Heart left ventricle (tissue), 16 donors: ENCODE data around the gene GLG1. TPM values are rescaled to one million over a fixed set of nuclear protein-coding genes. Genes with fewer than 3 reads are reported as not detected.

ENCODE experiments used
- ATAC-seq, 4 donors: fragments of 200-7000 bp; cut with Tn5 transposase; one replicate each; pipeline ENCODE4 v1.9.1; 2020 to 2022; ENCODE audit warnings: moderate library complexity in 4 of 4, mild to moderate bottlenecking in 3 of 4, moderate number of reproducible peaks in 1 of 4
- DNase-seq, 5 donors: peaks; one replicate each; pipeline ENCODE4 v3.0.0-alpha.2; 2020
- H3K27ac ChIP-seq, 12 donors: fragments of 200-600 bp; sonication (generic) in 4 of 12; one replicate each; pipeline versions ENCODE4 v1.5.0 to v1.8.0; 2016 to 2022; ENCODE audit warnings: mild to moderate bottlenecking in 2 of 12
- H3K27me3 ChIP-seq, 9 donors: fragments of 200-600 bp; sonication (generic) in 2 of 9; one replicate each; pipeline versions ENCODE4 v1.5.1 to v1.8.0; 2016 to 2022; ENCODE audit warnings: mild to moderate bottlenecking in 3 of 9
- H3K36me3 ChIP-seq, 9 donors: fragments of 200-600 bp; sonication (generic) in 2 of 9; one replicate each; pipeline versions ENCODE4 v1.5.0 to v1.8.0; 2018 to 2022; ENCODE audit warnings: mild to moderate bottlenecking in 2 of 9
- H3K4me1 ChIP-seq, 12 donors: fragments of 200-600 bp; sonication (generic) in 4 of 12; one replicate each; pipeline versions ENCODE4 v1.5.0 to v1.8.0; 2016 to 2022; ENCODE audit warnings: mild to moderate bottlenecking in 3 of 12
- H3K4me3 ChIP-seq, 12 donors: fragments of 200-600 bp; sonication (generic) in 4 of 12; one replicate each; pipeline versions ENCODE4 v1.5.0 to v1.8.0; 2017 to 2022; ENCODE audit warnings: mild to moderate bottlenecking in 9 of 12, moderate library complexity in 4 of 12
- H3K9me3 ChIP-seq, 12 donors: fragments of 200-600 bp; sonication (generic) in 4 of 12; one replicate each; pipeline versions ENCODE4 v1.5.0 to v1.8.0; 2016 to 2022; ENCODE audit warnings: mild to moderate bottlenecking in 1 of 12
- CTCF ChIP-seq, 12 donors: fragments of 200-600 bp; sonication (generic) in 4 of 12; IDR thresholded peaks; one replicate each; pipeline versions ENCODE4 v1.5.0 to v1.8.0; 2018 to 2022; ENCODE audit warnings: antibody characterized with exemption in 12 of 12, mild to moderate bottlenecking in 5 of 12
- POLR2A ChIP-seq, 2 donors: fragments of 450-650 bp; IDR thresholded peaks; one replicate each; pipeline ENCODE4 v1.6.1; 2017; ENCODE audit warnings: antibody characterized with exemption in 2 of 2, mild to moderate bottlenecking in 2 of 2, moderate library complexity in 2 of 2
- WGBS, 4 donors: extraction: QIAGEN DNeasy Blood & Tissue Kit in 2 of 4; methylation state at CpG; one replicate each; pipeline versions ENCODE4 v1.1.5 to v1.1.7; 2013 to 2018; 5-methylcytosine and 5-hydroxymethylcytosine counted together
- intact Hi-C, 10 donors: fragments of 100-400 bp; cut with DNase I; formaldehyde crosslinking; loops; one replicate each; pipeline versions ENCODE4 v1.11.1 to v1.14.2; 2022
- polyA plus RNA-seq, 2 donors: library from polyadenylated mRNA; stranded (reverse); fragments of 200-250 nt; gene quantifications; one replicate each; pipeline ENCODE4 v1.2.3, GENCODE V29; 2013
- total RNA-seq, 9 donors: library from RNA; depleted of rRNA in 2 of 9; stranded (reverse); fragments of >200 nt in 2 of 9; fragmentation: NEBNext Ultra II Directional in 3 of 9; extraction: Animal tissue kit (Norgen Biotek cat#: 25700) in 3 of 9; gene quantifications; one replicate each; pipeline versions ENCODE4 v1.1.0 to v1.2.4, GENCODE V29; 2016 to 2023
- donor health status: ischemic (EF 13 %, LVEDD 7.1; RV severe dilation, severe dysfunction).
- donor health status: healthy with polysubstance abuse.
- donor health status: DM: no; HTN: yes; CAD: no.
- donor health status: DM: no; HTN: no; CAD: no.
- donor health status: ischemic (EF 25% LVEDD 6.9; RV normal size, moderate dysfunction).
- donor health status: ischemic (EF 25% LVEDD 5.7; RV mildly dilated, moderate dysfunction).
- donor health status: healthy.
- donor health status: DM: yes; HTN: yes; CAD: no.
- donor health status: ischemic (EF 35%, LVEDD 5.7; RV mildly dilated, moderate dysfunction).
- donor health status: nonischemic (EF 11% LVEDD 7.7; RV severe dilation, severe dysfunction).
- donor health status: DM: yes; HTN: yes; CAD: no.
- donor health status: PGD.
- donor health status: ischemic (EF 29% LVEDD 5.4; RV normal size, mild dysfunction).
- donor health status: nonischemic (EF 23%, LVEDD 6.1; RV moderate dilation, normal function).

GLG1 gene
- total and polyA plus RNA-seq, 11 donors, result 26.5 to 138 (median 102) TPM

GRCh38 chr16:74605746-74606520 is 981 bp downstream of the GLG1 start:
- TF ChIP-seq POLR2A (IDR thresholded peaks at IDR 0.05) (no peak), CTCF (IDR thresholded peaks at IDR 0.05) (no peak)
- Histone ChIP-seq H3K4me1 (peaks cover 0 to 54% (median 30%) of the 10 kb centered on the region in 12 donors), H3K4me3 (peak overlapping the region; percentile 71 to 100 (median 94)), H3K9me3 (no peaks in the 10 kb centered on the region), H3K36me3 (no peaks in the 10 kb centered on the region), H3K27ac (peak overlapping the region; percentile 76 to 98 (median 94)), H3K27me3 (no peaks in the 10 kb centered on the region)
- WGBS, 4 donors, result 3 to 4% (median 4%) methylated on average over 16 to 17 of the region's 17 CpGs
- intact Hi-C loops, result loop anchor here in 4 of 10 donors (5.0 to 10.0 kb wide), 2 partner anchors 101 to 104 kb away; no protein-coding TSS in a partner anchor
- peak; percentile 3 to 23 (median 8) for ATAC-seq
- DNase-seq, result no peak

- 47 to 52% (median 50%) methylated on average over 6 of the region's 6 CpGs for WGBS, 4 donors
These were observed 1.6 kb downstream of the GLG1 start for GRCh38 chr16:74605332-74605731.

GRCh38 chr16:74603848-74604247 is 3.1 kb downstream of the GLG1 start:
- 45 to 64% (median 52%) methylated on average over 4 of the region's 4 CpGs for WGBS, 4 donors
- Histone ChIP-seq H3K36me3 (no peaks in the 10 kb centered on the region), H3K9me3 (no peaks in the 10 kb centered on the region), H3K27me3 (no peaks in the 10 kb centered on the region), H3K4me1 (peaks cover 0 to 65% (median 37%) of the 10 kb centered on the region in 12 donors), H3K27ac (peak overlapping the region in 1 of 12 donors; percentile 23), H3K4me3 (peak overlapping the region in 2 of 12 donors; percentile 16 to 100)
- TF ChIP-seq POLR2A (IDR thresholded peaks at IDR 0.05) (no peak), CTCF (IDR thresholded peaks at IDR 0.05) (no peak)
- DNase-seq, result no peak
- intact Hi-C loops, result loop anchor here in 1 of 10 donors (10.0 kb wide), 1 partner anchor 99 kb away; no protein-coding TSS in a partner anchor
- no peak for ATAC-seq

More at GRCh38 chr16:74605332-74605731, 1.6 kb downstream of the GLG1 start:
- Histone ChIP-seq H3K4me3 (peak overlapping the region; percentile 71 to 100 (median 94)), H3K36me3 (no peaks in the 10 kb centered on the region), H3K4me1 (peaks cover 0 to 60% (median 34%) of the 10 kb centered on the region in 12 donors), H3K9me3 (no peaks in the 10 kb centered on the region), H3K27ac (peak overlapping the region in 3 of 12 donors; percentile 91 to 98 (median 96)), H3K27me3 (no peaks in the 10 kb centered on the region)
- TF ChIP-seq CTCF (IDR thresholded peaks at IDR 0.05) (no peak), POLR2A (IDR thresholded peaks at IDR 0.05) (no peak)
- no peak for DNase-seq
- intact Hi-C loops, result loop anchor here in 4 of 10 donors (5.0 to 10.0 kb wide), 2 partner anchors 101 to 103 kb away; no protein-coding TSS in a partner anchor
- ATAC-seq, result no peak
